IPS-18a (cell line): ENCODE measurements around the gene IPCEF1.

Experiments
- H3K27ac ChIP-seq: one replicate; pipeline ENCODE4 v1.5.1; 2013; ENCODE audit warnings: low read length
- H3K27me3 ChIP-seq: one replicate; pipeline ENCODE4 v1.6.1; 2013; ENCODE audit warnings: mild to moderate bottlenecking, low read length; ENCODE audit not compliant: control insufficient read depth, insufficient read depth
- H3K36me3 ChIP-seq: one replicate; pipeline ENCODE4 v1.6.1; 2013; ENCODE audit warnings: low read depth, low read length; ENCODE audit not compliant: control insufficient read depth
- H3K4me1 ChIP-seq: one replicate; pipeline ENCODE4 v1.6.1; 2013; ENCODE audit warnings: low read depth, low read length; ENCODE audit not compliant: control insufficient read depth
- H3K4me3 ChIP-seq: one replicate; pipeline ENCODE4 v1.5.1; 2013; ENCODE audit warnings: low read length
- H3K9ac ChIP-seq: one replicate; pipeline ENCODE4 v1.6.1; 2013; ENCODE audit warnings: mild to moderate bottlenecking, low read length, moderate library complexity
- H3K9me3 ChIP-seq: one replicate; pipeline ENCODE4 v1.6.1; 2013; ENCODE audit warnings: low read depth, low read length; ENCODE audit not compliant: control insufficient read depth

Gene IPCEF1

GRCh38 chr6:154356690-154357089 lies at the start of gene IPCEF1:
Gene IPCEF1 (minus strand): TSS chr6:154356803. CDS start chr6:154265947, 90,856 bp downstream.
- H3K36me3 ChIP-seq = no peaks in the 10 kb centered on the region
- H3K27ac ChIP-seq = no peak within 1 kb of the TSS
- no peaks in the 10 kb centered on the region for H3K27me3 ChIP-seq
- H3K9ac ChIP-seq = no peak within 1 kb of the TSS
- no peak within 1 kb of the TSS for H3K4me3 ChIP-seq
- H3K4me1 ChIP-seq = no peaks in the 10 kb centered on the region
- H3K9me3 ChIP-seq = no peaks in the 10 kb centered on the region

GRCh38 chr6:154406301-154406700 lies 49.7 kb upstream of the IPCEF1 start:
- Histone ChIP-seq H3K27me3 (no peaks in the 10 kb centered on the region), H3K4me3 (no peak overlapping the region), H3K27ac (no peak overlapping the region), H3K4me1 (no peaks in the 10 kb centered on the region), H3K9me3 (no peaks in the 10 kb centered on the region), H3K9ac (no peak overlapping the region), H3K36me3 (peaks cover 6% of the 10 kb centered on the region)

GRCh38 chr6:154404791-154405400 lies 48.3 kb upstream of the IPCEF1 start:
- Histone ChIP-seq H3K36me3 (peaks cover 6% of the 10 kb centered on the region), H3K27ac (no peak overlapping the region), H3K9ac (no peak overlapping the region), H3K4me1 (no peaks in the 10 kb centered on the region), H3K4me3 (no peak overlapping the region), H3K9me3 (no peaks in the 10 kb centered on the region), H3K27me3 (no peaks in the 10 kb centered on the region)

- no peak overlapping the region for H3K27ac ChIP-seq
- no peaks in the 10 kb centered on the region for H3K4me1 ChIP-seq
- peaks cover 6% of the 10 kb centered on the region for H3K36me3 ChIP-seq
- H3K27me3 ChIP-seq = no peaks in the 10 kb centered on the region
- H3K4me3 ChIP-seq = no peak overlapping the region
- H3K9me3 ChIP-seq = no peaks in the 10 kb centered on the region
- no peak overlapping the region for H3K9ac ChIP-seq
Measured at GRCh38 chr6:154403788-154404187, 47.2 kb upstream of the IPCEF1 start.

- Histone ChIP-seq H3K27me3 (no peaks in the 10 kb centered on the region), H3K36me3 (peaks cover 6% of the 10 kb centered on the region), H3K4me3 (no peak overlapping the region), H3K27ac (no peak overlapping the region), H3K9ac (no peak overlapping the region), H3K9me3 (no peaks in the 10 kb centered on the region), H3K4me1 (no peaks in the 10 kb centered on the region)
Measured at GRCh38 chr6:154402081-154402780, 45.6 kb upstream of the IPCEF1 start.

- no peak overlapping the region for H3K27ac ChIP-seq
- H3K4me1 ChIP-seq = no peaks in the 10 kb centered on the region
- H3K9me3 ChIP-seq = no peaks in the 10 kb centered on the region
- H3K27me3 ChIP-seq = no peaks in the 10 kb centered on the region
- H3K36me3 ChIP-seq = peaks cover 6% of the 10 kb centered on the region
- H3K4me3 ChIP-seq = no peak overlapping the region
- H3K9ac ChIP-seq = no peak overlapping the region
Measured at GRCh38 chr6:154399097-154399496, 42.5 kb upstream of the IPCEF1 start.

- no peak overlapping the region for H3K27ac ChIP-seq
- H3K4me3 ChIP-seq = no peak overlapping the region
- H3K27me3 ChIP-seq = no peaks in the 10 kb centered on the region
- H3K9ac ChIP-seq = no peak overlapping the region
- no peaks in the 10 kb centered on the region for H3K4me1 ChIP-seq
- H3K36me3 ChIP-seq = peaks cover 6% of the 10 kb centered on the region
- no peaks in the 10 kb centered on the region for H3K9me3 ChIP-seq
Measured at GRCh38 chr6:154397491-154398195, 41.0 kb upstream of the IPCEF1 start.

- no peak overlapping the region for H3K27ac ChIP-seq
- no peaks in the 10 kb centered on the region for H3K27me3 ChIP-seq
- H3K9ac ChIP-seq = no peak overlapping the region
- no peak overlapping the region for H3K4me3 ChIP-seq
- H3K36me3 ChIP-seq = no peaks in the 10 kb centered on the region
- H3K9me3 ChIP-seq = no peaks in the 10 kb centered on the region
- no peaks in the 10 kb centered on the region for H3K4me1 ChIP-seq
Measured at GRCh38 chr6:154395878-154396277, 39.3 kb upstream of the IPCEF1 start.

GRCh38 chr6:154395316-154395715 lies 38.7 kb upstream of the IPCEF1 start:
- H3K9me3 ChIP-seq = no peaks in the 10 kb centered on the region
- no peak overlapping the region for H3K9ac ChIP-seq
- no peaks in the 10 kb centered on the region for H3K27me3 ChIP-seq
- H3K4me3 ChIP-seq = no peak overlapping the region
- no peaks in the 10 kb centered on the region for H3K4me1 ChIP-seq
- no peak overlapping the region for H3K27ac ChIP-seq
- H3K36me3 ChIP-seq = no peaks in the 10 kb centered on the region

- no peak overlapping the region for H3K4me3 ChIP-seq
- no peaks in the 10 kb centered on the region for H3K4me1 ChIP-seq
Measured at GRCh38 chr6:154394571-154394970, 38.0 kb upstream of the IPCEF1 start.

GRCh38 chr6:154390034-154390433 lies 33.4 kb upstream of the IPCEF1 start:
- Histone ChIP-seq H3K27me3 (no peaks in the 10 kb centered on the region), H3K27ac (no peak overlapping the region), H3K9ac (no peak overlapping the region), H3K4me3 (no peak overlapping the region), H3K36me3 (no peaks in the 10 kb centered on the region), H3K9me3 (no peaks in the 10 kb centered on the region), H3K4me1 (no peaks in the 10 kb centered on the region)

More at GRCh38 chr6:154394571-154394970, 38.0 kb upstream of the IPCEF1 start:
- Histone ChIP-seq H3K27me3 (no peaks in the 10 kb centered on the region), H3K9me3 (no peaks in the 10 kb centered on the region), H3K9ac (no peak overlapping the region), H3K27ac (no peak overlapping the region), H3K36me3 (no peaks in the 10 kb centered on the region)
